Dedifferentiated amniotic fluid mesenchymal stem cell (primary cell): ENCODE results near the gene CTSL.

Experiments
- DNase-seq: peaks from one replicate; pipeline ENCODE4 v3.0.0-alpha.2; 2016; ENCODE audit errors: extremely low spot score

The CTSL gene

GRCh38 chr9:87725900-87726709 is at the start of gene CTSL:
Gene CTSL, plus strand, starts transcription at chr9:87726119. Its CDS starts 1,485 bp downstream, at chr9:87727604.
- peak; percentile 66 for DNase-seq

GRCh38 chr9:87676976-87677775 is 48.7 kb upstream of the CTSL start:
- DNase-seq, result no peak

GRCh38 chr9:87677776-87678587 is 47.9 kb upstream of the CTSL start:
- no peak for DNase-seq

- peak; percentile 68 for DNase-seq
These were observed 47.1 kb upstream of the CTSL start for GRCh38 chr9:87678650-87679355.

GRCh38 chr9:87681271-87682061 is 44.5 kb upstream of the CTSL start:
- DNase-seq, result no peak

- DNase-seq, result no peak
These were observed 43.8 kb upstream of the CTSL start for GRCh38 chr9:87682085-87682484.

GRCh38 chr9:87682618-87683017 is 43.3 kb upstream of the CTSL start:
- no peak for DNase-seq

GRCh38 chr9:87683751-87684626 is 41.9 kb upstream of the CTSL start:
- no peak for DNase-seq

- DNase-seq, result no peak
These were observed 41.2 kb upstream of the CTSL start for GRCh38 chr9:87684627-87685219.

- DNase-seq, result no peak
These were observed 40.5 kb upstream of the CTSL start for GRCh38 chr9:87685441-87685840.

- no peak for DNase-seq
These were observed 39.9 kb upstream of the CTSL start for GRCh38 chr9:87685871-87686519.

GRCh38 chr9:87686520-87687090 is 39.3 kb upstream of the CTSL start:
- DNase-seq, result no peak

GRCh38 chr9:87687207-87687606 is 38.7 kb upstream of the CTSL start:
- no peak for DNase-seq

GRCh38 chr9:87694236-87694755 is 31.6 kb upstream of the CTSL start:
- DNase-seq, result no peak

GRCh38 chr9:87695523-87695922 is 30.4 kb upstream of the CTSL start:
- no peak for DNase-seq

- DNase-seq, result no peak
These were observed 29.3 kb upstream of the CTSL start for GRCh38 chr9:87696641-87697040.

GRCh38 chr9:87698069-87698809 is 27.7 kb upstream of the CTSL start:
- DNase-seq, result no peak
